Subcutaneous preadipocyte (primary cell): ENCODE measurements around the gene TXNDC9. TPM values are rescaled to one million over a fixed set of nuclear protein-coding genes. Genes with fewer than 3 reads are reported as not detected.

Experiments used
- total RNA-seq: library from RNA; depleted of rRNA; stranded (reverse); fragments of >200 nt; gene quantifications from 2 replicates; pipeline ENCODE4 v1.2.3, GENCODE V29; 2012

TXNDC9 gene
- 64.5 and 68.3 TPM in 2 replicates for total RNA-seq

GRCh38 chr2:99335911-99336803 lies at the start of gene TXNDC9:
Gene TXNDC9 (minus strand): TSS chr2:99336333. CDS start chr2:99333210, 3,123 bp downstream.

GRCh38 chr2:99337113-99338028 lies 1.2 kb upstream of the TXNDC9 start, which contains the start of gene EIF5B:
Gene EIF5B (plus strand): TSS chr2:99337389. CDS start chr2:99337555, 166 bp downstream.

GRCh38 chr2:99301097-99301496 lies 35.0 kb downstream of the TXNDC9 start, which contains the start of gene LYG1:
Gene LYG1 (minus strand): TSS chr2:99301197. CDS start chr2:99295670, 5,527 bp downstream.

Other genes with a start within 250 kb of the TXNDC9 start
- not detected in 2 replicates for gene C2orf15, start 194.6 kb downstream of the TXNDC9 start, total RNA-seq
- gene TSGA10, start 181.4 kb downstream of the TXNDC9 start, total RNA-seq, result 2.3 and 2.6 TPM in 2 replicates
- 5.9 and 6.8 TPM in 2 replicates for gene LIPT1, start 181.4 kb downstream of the TXNDC9 start, total RNA-seq
- 15.8 and 21.3 TPM in 2 replicates for gene MITD1, start 155.3 kb downstream of the TXNDC9 start, total RNA-seq
- 41.9 and 47.9 TPM in 2 replicates for gene MRPL30, start 155.1 kb downstream of the TXNDC9 start, total RNA-seq
- gene LYG2, start 80.7 kb downstream of the TXNDC9 start, total RNA-seq, result not detected in 2 replicates
- under 0.01 and 0.20 TPM in 2 replicates for gene LYG1, start 35.1 kb downstream of the TXNDC9 start, total RNA-seq
- gene EIF5B, start 1.1 kb upstream of the TXNDC9 start, total RNA-seq, result 19.5 and 22.1 TPM in 2 replicates
- gene REV1, start 153.7 kb upstream of the TXNDC9 start, total RNA-seq, result 20.9 and 34.8 TPM in 2 replicates